ENCODE measurements around the gene VSTM2L. TPM values are rescaled to one million over a fixed set of nuclear protein-coding genes. Genes with fewer than 3 reads are reported as not detected.

The VSTM2L gene
- total and polyA plus RNA-seq, 9 donors, result 0.12 to 23.0 (median 0.36) TPM; not detected in 2

- no peaks in the 10 kb centered on the region for H3K27me3 ChIP-seq
- no peaks in the 10 kb centered on the region for H3K9me3 ChIP-seq
- TF ChIP-seq POLR2A (IDR thresholded peaks at IDR 0.05) (no peak), CTCF (IDR thresholded peaks at IDR 0.05) (no peak), EP300 (IDR thresholded peaks at IDR 0.05) (no peak)
- DNase-seq, result no peak
- H3K27ac ChIP-seq, result no peak overlapping the region
- 85 to 93% (median 91%) methylated on average over 9 of the region's 9 CpGs for WGBS, 3 donors
- intact Hi-C loops (cut with DNase I), result no loop called here
- H3K4me1 ChIP-seq (ENCODE audit: insufficient read depth), result no peaks in the 10 kb centered on the region
- H3K4me3 ChIP-seq, result no peak overlapping the region
- no peaks in the 10 kb centered on the region for H3K36me3 ChIP-seq
Measured at GRCh38 chr20:37872161-37872560, 30.8 kb upstream of the VSTM2L start.

- intact Hi-C loops (cut with DNase I), result no loop called here
- H3K36me3 ChIP-seq, result no peaks in the 10 kb centered on the region
- H3K27ac ChIP-seq, result no peak overlapping the region
- DNase-seq, result no peak
- TF ChIP-seq EP300 (IDR thresholded peaks at IDR 0.05) (no peak), CTCF (IDR thresholded peaks at IDR 0.05) (no peak), POLR2A (IDR thresholded peaks at IDR 0.05) (no peak)
- no peaks in the 10 kb centered on the region for H3K9me3 ChIP-seq
- H3K4me3 ChIP-seq, result no peak overlapping the region
- 92 to 95% (median 95%) methylated on average over 11 of the region's 11 CpGs for WGBS, 3 donors
- no peaks in the 10 kb centered on the region for H3K27me3 ChIP-seq
- no peaks in the 10 kb centered on the region for H3K4me1 ChIP-seq (ENCODE audit: insufficient read depth)
Measured at GRCh38 chr20:37873884-37874283, 29.0 kb upstream of the VSTM2L start.

- Histone ChIP-seq H3K4me1 (ENCODE audit: insufficient read depth) (no peaks in the 10 kb centered on the region), H3K27me3 (no peaks in the 10 kb centered on the region), H3K4me3 (no peak overlapping the region), H3K36me3 (no peaks in the 10 kb centered on the region), H3K27ac (no peak overlapping the region), H3K9me3 (no peaks in the 10 kb centered on the region)
- WGBS, 3 donors, result 76 to 87% (median 84%) methylated on average over 24 of the region's 24 CpGs
- intact Hi-C loops (cut with DNase I), result no loop called here
- TF ChIP-seq POLR2A (IDR thresholded peaks at IDR 0.05) (no peak), EP300 (IDR thresholded peaks at IDR 0.05) (no peak), CTCF (IDR thresholded peaks at IDR 0.05) (no peak)
- DNase-seq, result no peak
Measured at GRCh38 chr20:37875460-37876175, 27.3 kb upstream of the VSTM2L start.

GRCh38 chr20:37876863-37877262 is 26.1 kb upstream of the VSTM2L start:
- no peaks in the 10 kb centered on the region for H3K36me3 ChIP-seq
- no peak overlapping the region for H3K4me3 ChIP-seq
- intact Hi-C loops (cut with DNase I), result no loop called here
- DNase-seq, result no peak
- H3K4me1 ChIP-seq (ENCODE audit: insufficient read depth), result peaks cover 2% of the 10 kb centered on the region
- no peak for TF ChIP-seq POLR2A (IDR thresholded peaks at IDR 0.05)
- TF ChIP-seq CTCF (IDR thresholded peaks at IDR 0.05), result no peak
- no peak for TF ChIP-seq EP300 (IDR thresholded peaks at IDR 0.05)
- H3K27ac ChIP-seq, result no peak overlapping the region
- H3K27me3 ChIP-seq, result no peaks in the 10 kb centered on the region
- WGBS, 3 donors, result 54 to 61% (median 60%) methylated on average over 7 of the region's 7 CpGs
- no peaks in the 10 kb centered on the region for H3K9me3 ChIP-seq
